Hematopoietic multipotent progenitor cell (in vitro differentiated cells): ENCODE measurements around the gene RAD21L1. TPM values are rescaled to one million over a fixed set of nuclear protein-coding genes. Genes with fewer than 3 reads are reported as not detected.

Experiments used
- DNase-seq, 3 donors: peaks; one replicate each; pipeline ENCODE4 v3.0.0-alpha.2; 2011 to 2015; ENCODE audit warnings: low read depth in 2 of 3, low spot score in 2 of 3
- total RNA-seq: library from RNA; depleted of rRNA; stranded (reverse); fragments of >200 nt; gene quantifications from one replicate; pipeline ENCODE4 v1.2.3, GENCODE V29; 2012

RAD21L1 gene
- not detected for total RNA-seq

DNA sequence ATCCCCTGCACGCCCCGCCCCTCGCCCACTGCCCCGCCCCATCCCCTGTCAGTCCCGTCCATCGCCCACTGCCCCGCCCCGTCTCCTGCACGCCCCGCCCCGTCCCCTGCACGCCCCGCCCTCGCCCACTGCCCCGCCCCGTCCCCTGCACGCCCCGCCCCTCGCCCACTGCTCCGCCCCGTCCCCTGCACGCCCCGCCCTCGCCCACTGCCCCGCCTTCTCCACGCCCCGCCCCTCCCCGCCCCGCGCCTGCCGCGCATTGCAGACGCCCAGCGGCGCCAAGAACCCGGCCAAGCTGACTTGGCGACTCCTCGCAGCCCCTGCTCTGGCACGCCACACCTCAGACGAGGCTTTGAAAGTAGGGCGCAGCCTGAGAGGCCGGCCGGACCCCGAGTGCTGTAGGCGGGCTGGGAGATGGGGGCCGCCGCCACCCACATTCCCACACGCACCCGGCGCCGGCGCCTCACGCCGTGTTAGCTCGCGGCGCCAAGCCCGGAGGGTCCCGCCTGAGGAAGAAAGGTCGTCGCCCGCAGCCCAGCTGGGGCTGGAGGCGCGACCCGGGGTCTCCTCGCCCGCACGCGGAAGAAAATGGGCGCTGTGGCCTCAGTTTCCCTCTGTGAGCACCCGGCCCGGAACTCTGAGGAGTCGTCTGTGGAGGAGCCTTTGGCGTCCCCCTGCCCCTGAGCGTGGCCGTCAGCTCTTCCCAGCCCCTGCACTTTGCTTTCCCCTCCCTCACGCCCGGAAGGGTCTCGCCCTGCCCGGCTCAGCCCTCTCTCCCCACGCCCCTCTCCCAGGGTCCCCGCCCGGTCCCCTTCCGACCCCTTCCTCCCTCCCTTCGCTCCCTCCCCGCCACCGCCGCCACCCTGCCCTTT is at the start of gene RAD21L1:
Gene RAD21L1 (plus strand): TSS at position 262 of the 872 bp plus-strand sequence. CDS start 2,410 bp downstream, outside the sequence.
- DNase-seq, result peak; percentile 61 to 76 (median 63)

DNA sequence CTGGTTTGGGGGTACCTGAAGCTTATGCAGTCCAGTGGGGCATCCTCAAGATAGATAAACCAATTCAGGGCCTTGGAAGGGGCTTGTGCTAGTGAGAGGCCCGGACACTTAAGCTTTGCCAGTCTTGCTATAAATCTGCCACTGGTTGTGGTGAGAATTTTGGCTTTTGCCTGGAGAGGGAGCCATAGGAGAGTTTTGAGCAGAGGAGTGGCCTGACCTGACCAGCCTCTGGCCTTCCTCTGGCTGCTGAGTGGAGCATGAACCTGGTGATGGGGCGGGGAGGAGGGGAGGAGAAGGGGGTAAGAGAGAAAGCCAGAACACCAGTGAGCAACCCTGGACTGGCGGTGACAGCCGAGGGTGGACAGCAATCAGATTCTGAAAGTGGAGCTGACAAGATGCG is 48.2 kb upstream of the RAD21L1 start:
- no peak for DNase-seq

DNA sequence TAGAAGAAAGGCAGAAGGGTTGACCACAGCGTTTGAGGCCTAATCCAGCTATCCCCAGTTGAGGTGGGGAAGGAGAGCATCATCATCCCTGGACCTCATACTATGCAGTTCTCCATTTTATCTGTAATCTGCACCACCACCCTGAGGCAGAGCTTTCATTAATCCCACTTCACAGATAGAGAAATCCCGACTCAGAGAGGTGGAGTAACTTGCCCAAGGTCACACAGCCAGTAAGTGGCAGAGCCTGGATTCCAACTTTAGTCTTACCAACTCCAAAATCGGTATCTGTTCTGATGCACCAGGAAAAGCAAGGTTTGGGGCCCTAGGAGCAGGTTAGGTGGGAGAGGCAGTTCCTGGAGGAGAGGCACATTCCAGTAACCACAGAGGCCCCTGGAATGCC is 47.7 kb upstream of the RAD21L1 start:
- DNase-seq, result no peak

DNA sequence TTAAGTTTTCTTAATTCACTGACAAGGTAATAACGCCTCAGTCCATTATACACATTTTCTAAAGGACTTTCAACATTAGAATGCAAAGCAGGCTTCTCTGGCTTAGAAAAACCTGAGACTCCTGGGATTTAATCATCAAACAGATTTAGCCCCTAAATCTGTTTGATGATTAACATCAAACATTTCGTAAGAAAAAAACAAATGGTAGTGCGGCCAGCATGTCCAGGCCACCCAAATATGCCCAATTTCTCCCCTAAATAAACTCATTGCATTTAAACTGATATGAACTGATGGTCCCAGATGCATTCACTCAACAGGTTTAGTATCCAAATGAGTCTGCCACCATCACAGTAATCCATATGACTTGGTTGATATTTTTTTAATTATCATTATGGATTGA is 47.2 kb upstream of the RAD21L1 start:
- DNase-seq, result no peak

DNA sequence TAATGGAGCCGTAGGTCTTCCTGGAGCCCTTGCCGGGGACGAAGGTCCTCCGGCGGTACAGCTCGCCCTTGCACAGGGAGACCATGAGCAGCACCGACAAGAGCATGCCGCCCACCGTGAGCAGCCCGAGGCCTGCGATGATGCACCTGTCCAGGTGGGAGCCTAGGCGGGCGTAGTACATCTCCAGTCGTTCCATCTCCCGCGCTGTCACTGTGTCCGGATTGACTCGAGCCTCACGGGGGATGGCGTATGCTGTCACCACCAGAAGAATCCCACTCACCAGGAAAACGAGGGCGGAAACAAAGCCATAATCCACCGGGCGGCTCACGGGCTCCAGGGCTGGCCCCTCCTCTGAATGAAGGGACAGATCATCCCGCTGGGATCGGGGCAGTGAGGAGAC is 44.9 kb upstream of the RAD21L1 start:
- DNase-seq, result no peak

DNA sequence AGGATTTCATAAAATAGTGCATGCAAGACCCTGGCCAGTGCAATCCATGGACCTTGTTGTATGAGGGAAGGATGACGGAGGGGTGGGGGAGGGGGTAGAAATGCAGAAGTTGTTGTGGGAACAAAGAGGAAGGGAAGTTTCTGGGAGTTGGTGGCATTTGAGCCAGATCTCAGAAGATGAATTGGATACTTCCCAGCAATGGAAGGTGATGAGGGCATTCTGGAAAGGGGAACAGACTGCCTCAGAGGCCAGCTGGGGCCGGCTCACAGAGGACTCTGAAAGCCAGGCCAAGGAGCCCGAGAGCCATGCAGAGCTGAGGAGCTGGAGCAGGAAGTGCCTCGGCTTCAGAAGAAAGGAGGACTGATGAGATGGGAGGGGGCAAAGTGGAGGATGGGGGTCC is 43.7 kb upstream of the RAD21L1 start:
- DNase-seq, result no peak

DNA sequence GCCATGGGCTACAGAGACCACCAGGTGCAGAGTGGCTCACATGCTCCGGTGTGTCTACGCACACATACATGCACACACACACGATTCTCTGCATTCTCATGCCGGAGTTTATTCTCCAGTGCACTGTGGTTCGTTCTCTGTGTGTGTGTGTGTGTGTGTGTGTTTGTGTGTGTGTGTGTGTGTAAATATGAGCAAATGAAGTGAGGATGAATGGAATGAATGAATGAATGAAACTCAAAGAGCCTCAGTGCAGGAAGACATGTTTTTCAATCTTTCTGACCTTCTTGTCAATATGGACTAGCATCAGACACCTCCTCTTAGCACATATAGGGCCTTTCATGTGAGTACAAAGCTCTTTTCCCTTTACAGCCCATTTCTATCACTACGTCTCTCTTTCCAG is 42.7 kb upstream of the RAD21L1 start:
- no peak for DNase-seq

DNA sequence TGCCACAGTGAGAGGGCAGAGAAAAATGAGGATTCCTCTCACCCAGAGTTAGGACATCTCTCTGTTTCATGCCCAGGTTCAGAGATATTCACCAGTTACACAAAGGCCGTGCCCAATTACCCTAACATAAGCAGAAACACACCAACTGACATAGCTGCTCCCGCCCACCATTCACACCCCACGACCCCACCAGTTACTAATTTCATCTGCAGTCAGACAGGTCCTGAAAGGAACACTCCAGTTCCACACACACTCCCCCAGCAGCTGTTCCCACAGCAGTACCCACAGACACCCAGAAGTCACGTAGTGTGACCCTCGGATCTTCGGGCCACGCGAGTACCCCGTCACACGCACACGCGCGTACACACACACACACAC is 41.6 kb upstream of the RAD21L1 start:
- DNase-seq, result no peak

DNA sequence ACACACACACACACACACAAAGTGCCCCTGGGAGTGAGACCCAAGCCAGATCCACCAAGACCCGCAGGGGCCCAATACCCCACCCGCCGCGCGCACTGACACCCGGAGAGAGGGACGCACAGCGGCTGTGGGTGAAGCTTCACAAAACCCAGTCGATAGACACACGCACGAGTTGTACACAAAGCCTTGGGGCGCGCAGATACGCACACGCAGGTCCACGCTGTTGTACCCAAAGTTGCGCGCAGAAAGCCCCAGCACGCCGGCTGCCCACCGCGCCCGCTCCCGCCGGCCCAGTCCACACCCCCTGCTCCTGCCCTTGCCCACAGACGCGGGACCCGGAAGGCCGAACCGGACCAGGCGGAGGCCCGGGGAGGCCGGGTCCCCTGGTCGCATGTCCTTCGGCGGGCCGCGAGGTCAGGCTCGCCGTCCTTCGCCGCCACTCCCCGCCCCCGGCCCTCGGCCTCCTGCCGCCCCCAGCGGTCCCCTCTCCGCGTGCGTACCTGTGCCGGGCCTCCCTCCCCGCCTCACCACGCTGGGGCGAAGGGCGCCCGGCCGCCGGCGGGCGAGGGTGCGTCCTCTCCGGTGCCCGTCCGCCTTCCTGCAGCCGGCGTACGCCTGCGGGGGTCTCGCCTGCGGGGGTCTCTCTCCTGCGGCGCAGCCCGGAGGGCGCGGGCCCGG is 41.1 kb upstream of the RAD21L1 start, which contains the start of gene TMEM74B:
Gene TMEM74B (minus strand): TSS at position 344 of the 678 bp plus-strand sequence. CDS start 1,180 bp downstream, outside the sequence.
- no peak for DNase-seq

DNA sequence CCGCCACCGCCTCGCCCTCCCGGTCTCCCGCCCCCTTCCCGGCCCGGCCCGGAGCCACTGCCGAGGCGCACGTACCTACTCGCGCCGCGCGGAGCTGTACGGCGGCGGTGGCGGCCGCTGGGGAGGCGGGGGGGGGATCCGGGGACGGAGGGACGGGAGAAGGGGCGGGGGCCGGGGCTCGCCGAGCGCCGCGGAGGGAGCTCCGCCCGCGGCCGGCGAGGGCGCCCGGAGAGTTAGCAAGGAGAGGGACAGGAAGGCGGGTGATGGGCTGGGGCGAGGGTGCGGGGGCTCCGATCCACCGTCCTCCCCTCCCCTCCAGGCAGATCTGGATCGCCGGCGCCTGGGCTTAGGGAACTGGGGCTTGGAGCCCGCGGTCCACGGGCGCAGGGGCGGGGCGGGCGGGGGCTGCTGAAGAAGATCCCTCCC is 40.5 kb upstream of the RAD21L1 start:
- no peak for DNase-seq

DNA sequence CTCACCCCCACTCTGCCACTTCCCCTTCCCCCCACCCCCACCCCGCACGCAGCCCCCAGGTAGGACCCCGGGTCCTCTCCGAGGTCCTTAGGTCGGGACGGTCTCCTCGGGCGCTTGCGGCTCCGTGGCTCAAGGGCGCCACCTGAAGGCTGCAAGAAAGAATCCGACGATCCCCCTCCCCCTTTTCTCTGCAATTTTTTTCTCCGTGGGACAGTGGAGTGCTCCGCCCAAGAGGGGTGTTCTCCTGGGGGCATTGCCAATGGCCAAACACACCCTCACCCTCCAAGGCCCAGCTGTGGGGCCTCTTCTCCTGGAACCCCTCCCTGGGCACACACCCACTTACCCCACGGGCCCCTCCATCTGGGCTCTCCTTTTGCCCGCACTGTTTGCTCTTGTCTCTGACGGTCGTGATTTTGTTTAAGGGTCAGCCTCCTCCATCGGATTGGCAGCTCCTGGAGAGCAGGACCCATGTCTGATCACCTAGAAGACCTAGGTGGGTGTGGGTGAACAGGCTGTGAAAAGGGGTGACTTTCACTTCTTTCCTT is 40.0 kb upstream of the RAD21L1 start:
- peak; percentile 6 to 80 (median 58) for DNase-seq

DNA sequence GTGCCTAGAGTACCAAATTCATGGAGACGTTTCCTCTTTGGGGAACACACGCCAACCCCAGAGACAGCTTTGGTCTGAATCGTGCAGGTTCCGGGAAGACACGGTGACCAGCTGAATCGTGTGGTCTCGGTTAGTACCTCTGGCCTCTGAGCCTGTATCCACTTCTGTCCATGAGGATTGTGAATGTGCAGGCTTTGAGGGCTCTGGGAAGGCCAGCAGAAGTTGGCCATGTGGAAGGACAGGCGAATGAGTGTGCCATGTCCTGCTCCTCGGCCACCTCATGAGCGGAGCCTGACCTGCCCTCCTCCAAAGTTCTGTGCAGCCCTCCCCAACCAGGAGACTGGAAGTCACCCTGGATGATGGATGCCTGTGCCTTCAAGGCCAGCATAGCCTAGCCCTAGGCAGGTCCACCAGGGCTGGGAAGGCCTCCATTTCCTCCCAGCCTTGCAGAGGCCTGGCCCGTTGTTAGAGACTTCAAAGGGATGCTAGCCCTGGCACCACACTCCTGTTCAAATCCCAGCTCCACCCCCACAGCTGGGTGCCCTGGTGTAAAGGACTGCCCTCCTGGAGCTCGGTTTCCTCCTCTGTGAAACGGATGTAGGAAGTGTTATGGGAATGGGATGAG is 39.4 kb upstream of the RAD21L1 start:
- DNase-seq, result no peak

DNA sequence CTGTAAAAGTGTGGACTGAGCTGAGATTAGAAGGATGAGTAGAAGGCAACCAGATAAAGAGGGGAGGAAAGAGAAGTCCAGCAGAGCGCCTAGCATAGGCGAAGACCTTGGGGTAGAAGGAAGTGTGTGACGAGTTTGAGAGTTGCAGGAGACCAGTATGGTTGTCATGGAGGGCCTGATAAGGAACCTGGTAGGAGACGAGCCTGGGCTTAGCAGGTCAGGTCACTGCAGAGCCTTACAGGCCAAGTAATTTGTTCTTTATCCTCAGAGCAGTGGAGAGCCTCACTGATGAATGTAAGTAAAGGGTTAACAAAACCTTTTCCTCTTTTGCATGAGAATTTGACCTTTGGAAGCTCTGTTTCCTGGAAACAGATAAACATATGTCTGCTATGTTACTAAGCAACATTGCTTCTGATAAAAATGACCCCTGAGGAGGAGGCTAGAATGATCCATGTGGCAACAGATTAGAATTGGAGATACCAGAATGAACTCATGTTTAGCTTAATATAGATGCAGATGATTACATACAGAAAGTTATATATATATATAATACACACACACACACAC is 38.2 kb upstream of the RAD21L1 start:
- DNase-seq, result no peak

DNA sequence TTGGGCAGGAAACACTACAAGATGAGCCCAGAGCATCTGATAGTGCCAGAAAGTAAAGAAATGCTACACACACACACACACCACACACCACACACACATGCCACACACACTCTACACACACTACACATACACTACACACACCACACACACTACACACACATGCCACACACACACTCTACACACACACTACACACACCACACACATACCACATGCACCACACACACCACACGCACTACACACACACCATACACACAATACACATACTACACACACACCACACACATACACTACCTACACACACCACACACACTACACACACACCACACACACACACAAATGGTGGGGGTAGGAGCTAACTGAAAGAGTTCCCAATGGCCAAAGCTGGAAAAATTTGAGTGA is 37.5 kb upstream of the RAD21L1 start:
- DNase-seq, result no peak

DNA sequence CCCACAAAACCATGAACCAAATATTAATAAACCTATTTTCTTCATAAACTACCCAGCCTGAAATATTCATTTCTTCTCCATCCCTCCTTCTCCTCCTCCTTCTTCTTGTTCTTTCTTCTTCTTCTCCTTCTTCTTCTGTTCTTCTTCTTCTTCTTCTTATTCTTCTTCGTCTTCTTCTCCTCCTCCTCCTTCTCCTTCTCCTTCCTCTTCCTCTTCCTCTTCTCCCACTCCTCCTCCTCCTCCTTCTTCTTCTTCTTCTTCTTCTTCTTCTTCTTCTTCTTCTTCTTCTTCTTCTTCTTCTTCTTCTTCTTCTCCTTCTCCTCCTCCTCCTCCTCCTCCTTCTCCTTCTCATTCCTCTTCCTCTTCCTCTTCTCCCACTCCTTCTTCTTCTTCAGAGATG is 36.0 kb upstream of the RAD21L1 start:
- no peak for DNase-seq

DNA sequence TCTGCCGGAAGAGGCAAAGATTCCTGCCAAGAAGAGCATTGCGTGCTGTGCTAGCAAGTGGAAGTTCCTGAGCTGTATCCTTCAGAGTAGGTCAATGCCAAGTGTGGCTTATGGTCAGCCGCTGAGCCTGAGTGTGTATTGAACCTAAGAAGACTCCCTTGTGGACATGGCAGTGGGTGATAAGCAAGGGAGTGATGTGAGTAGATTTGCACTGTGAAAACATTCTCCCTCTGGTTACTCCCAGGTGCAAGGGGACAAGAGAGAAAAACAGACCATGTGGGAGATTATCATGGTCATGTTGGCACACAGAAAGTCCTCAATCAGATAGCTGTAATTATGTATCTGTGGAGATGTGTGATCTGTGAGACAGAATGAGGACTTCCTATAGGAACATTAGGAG is 35.0 kb upstream of the RAD21L1 start:
- DNase-seq, result no peak

DNA sequence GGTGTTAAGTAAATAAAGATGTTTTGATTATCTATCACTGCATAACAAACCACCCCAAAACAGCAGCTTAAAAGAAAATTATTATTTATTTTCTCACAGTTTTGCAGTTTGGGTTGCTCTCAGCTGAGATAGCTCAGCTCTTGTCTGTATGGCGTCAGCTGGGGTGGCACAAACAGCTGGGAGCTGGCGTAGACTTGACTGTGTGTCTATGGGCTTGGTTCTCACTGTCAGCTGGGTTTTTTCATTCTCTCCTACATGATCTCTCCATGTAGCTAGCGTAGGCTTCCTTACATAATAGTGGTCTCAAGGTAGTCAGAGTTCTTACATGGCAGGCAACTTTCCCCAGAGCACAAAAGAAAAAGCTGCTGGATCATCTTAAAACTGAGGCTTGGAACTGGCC is 34.5 kb upstream of the RAD21L1 start:
- DNase-seq, result no peak

DNA sequence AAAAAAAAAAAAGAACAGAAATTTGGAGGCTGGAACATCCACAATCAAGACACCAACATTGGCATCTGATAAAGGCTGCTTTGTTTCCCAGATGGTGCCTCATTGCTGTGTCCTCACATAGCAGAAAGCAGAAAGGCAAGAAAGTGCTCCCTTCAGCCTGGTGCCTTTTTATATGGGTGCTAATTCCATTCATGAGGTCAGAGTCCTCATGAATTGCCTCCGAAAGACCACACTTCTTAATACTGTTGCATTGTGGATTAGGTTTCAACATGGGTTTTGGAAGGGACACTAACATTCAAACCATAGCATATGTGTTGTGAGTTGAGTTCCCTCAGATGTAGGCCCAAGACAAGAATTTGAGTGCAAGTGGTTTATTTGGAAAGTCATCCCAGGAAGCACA is 30.6 kb upstream of the RAD21L1 start:
- no peak for DNase-seq

DNA sequence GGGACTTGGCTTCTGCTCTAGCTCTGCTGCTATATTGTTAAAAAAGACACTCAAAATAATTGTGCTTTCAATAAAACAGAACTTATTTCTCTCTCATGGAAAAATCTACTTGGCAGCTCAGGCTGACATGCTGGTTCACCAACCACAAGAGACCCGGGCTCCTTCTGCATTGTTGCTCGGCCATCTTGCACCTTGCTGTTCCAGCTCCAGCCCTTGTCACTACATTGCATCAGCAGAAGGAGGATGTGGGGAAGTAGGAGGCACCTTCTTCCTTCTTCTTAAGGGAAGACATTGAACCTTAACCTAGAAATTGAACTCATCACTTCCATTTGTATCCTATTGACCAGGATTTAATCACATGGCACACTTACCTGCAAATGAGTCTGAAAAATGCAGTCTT is 29.2 kb upstream of the RAD21L1 start:
- no peak for DNase-seq

DNA sequence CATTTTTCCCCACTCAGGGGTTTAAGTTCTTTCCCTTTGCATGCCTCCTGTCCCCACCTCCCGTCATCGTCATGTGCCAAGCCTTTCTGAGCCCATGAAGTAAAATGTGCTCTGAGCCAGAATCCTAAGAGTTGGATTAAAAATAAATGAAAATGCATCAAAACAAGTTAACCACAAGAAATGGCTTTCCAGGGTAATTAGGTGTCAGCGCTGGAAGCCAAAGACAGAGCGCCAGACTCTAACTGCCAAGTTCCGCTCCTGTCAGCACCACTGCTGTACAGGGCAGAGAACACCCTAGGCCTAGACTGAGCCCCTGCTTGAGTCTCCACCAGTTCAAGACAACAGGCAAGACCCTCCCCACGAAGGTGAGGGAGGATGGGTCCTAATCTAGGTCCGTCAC is 28.0 kb upstream of the RAD21L1 start:
- DNase-seq, result no peak

DNA sequence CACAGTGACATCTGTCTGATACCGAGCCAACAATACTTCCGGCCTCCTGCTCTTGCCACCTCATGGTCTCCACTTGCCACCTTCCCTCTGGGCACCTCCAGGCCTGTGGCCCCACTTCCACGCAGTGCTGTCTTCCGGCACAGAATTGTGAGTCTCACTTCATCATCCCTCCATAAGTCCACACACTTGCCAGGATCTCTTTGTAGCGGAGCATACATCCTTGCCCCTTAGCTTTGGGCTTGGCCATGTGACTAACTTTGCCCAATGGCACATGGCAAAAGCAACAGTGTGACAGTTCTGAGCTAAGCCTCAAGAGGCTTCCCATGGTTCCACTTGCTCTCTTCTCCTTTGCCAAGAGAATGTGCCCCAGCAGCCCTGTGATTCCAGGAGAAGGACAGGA is 27.1 kb upstream of the RAD21L1 start:
- no peak for DNase-seq
